ENCODE results near the gene REPS1.
"Not testable (repeated sequence)": the region's sequence is repeated elsewhere in the genome, so short reads cannot be mapped to it uniquely, and the experiment has no call there.

Gene REPS1, protein sequence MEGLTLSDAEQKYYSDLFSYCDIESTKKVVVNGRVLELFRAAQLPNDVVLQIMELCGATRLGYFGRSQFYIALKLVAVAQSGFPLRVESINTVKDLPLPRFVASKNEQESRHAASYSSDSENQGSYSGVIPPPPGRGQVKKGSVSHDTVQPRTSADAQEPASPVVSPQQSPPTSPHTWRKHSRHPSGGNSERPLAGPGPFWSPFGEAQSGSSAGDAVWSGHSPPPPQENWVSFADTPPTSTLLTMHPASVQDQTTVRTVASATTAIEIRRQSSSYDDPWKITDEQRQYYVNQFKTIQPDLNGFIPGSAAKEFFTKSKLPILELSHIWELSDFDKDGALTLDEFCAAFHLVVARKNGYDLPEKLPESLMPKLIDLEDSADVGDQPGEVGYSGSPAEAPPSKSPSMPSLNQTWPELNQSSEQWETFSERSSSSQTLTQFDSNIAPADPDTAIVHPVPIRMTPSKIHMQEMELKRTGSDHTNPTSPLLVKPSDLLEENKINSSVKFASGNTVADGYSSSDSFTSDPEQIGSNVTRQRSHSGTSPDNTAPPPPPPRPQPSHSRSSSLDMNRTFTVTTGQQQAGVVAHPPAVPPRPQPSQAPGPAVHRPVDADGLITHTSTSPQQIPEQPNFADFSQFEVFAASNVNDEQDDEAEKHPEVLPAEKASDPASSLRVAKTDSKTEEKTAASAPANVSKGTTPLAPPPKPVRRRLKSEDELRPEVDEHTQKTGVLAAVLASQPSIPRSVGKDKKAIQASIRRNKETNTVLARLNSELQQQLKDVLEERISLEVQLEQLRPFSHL

DNA sequence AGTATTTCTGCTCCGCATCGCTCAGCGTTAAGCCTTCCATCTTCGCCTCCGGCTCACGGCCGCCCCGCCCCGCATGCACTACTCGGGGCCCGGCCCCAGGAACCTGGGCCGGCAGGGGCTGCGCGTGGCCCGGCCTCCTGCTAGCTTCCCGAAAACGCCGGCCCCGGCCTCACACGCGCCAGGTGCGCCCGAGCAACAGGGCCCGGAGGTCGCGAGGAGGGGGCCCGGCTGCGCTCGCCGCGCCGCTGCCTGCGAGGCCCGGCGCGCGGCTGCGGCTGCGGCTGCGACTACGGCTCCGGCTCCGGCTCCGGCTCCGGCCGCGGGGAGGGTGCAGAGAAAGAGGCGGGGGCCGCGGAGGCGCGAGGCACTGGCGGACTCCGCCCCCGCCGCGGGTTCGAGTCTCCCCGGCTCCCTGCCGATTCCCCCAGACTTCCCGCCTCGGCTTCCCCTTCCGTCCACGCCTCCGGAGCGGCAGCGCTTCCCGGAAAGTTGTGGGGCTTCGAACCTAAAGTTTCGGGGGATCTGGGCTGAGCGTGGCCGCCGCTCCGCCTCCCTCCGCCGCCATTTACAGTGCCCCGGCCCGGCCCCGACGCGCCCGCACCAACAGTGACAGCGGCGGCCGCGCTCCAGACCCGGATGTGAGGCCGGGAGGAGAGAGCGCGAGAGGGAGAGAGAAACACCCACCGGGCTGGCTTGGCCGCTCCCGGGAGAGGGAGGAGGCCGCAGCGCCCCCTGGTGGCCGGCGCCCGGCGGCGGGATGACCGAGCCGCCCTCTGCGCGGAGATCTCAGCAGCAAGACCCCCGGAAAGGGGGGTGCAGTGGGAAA, at the start of gene REPS1:
REPS1 (minus strand) TSS at position 611 of the 826 bp plus-strand sequence; CDS start at position 40, 571 bp downstream.
- peak; percentile 82 for DNase-seq

DNA sequence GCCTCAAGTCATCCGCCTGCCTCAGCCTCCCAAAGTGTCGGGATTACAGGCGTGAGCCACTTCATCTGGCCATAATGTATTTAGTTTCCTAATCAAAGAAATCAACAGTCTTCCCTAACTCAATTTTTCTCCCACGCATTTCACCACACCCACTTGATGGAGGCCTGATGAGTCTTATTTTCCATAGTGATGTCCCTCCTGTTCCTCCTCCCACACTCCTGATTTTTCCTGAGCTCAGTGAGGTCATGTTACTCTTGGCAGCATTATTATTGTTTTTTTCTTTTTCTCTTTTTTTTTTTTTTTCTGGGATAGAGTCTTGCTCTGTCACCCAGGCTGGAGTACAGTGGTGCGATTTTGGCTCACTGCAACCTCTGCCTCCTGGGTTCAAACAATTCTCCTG, 49.4 kb upstream of the REPS1 start:
- no peak for DNase-seq

DNA sequence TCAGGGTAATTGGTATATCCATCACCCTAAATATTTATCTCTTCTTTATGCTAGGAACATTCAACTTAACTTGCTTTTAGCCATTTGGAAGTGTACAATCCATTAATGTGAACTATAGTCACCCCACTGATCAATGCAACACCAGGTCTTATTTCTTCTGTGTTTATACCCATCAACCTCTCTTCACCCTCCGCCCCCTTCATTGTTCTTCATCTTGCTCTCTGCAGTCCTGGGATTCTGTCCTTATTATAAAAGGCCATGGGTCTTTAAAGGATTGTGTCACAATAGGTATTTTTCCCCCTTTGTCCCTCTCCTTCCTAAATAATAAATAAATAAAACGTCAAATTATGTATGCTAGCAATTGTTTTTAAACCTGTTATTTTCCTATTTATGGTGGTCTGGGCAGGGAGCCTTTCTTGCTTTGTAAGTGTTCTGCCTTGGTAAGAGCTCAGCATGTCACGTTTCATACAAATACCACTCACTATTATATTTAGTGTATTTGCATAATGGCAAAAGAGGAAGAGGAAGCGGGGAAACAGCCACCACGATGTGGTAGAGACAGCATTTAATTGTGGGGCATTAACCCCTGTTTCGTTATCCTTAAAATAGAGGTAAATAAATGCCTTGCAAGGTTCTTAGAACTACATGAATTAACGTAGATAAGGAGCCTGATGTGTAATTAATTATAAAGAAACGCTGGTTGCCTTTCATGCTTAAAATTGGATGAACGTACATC, 42.3 kb upstream of the REPS1 start:
- DNase-seq = no peak

DNA sequence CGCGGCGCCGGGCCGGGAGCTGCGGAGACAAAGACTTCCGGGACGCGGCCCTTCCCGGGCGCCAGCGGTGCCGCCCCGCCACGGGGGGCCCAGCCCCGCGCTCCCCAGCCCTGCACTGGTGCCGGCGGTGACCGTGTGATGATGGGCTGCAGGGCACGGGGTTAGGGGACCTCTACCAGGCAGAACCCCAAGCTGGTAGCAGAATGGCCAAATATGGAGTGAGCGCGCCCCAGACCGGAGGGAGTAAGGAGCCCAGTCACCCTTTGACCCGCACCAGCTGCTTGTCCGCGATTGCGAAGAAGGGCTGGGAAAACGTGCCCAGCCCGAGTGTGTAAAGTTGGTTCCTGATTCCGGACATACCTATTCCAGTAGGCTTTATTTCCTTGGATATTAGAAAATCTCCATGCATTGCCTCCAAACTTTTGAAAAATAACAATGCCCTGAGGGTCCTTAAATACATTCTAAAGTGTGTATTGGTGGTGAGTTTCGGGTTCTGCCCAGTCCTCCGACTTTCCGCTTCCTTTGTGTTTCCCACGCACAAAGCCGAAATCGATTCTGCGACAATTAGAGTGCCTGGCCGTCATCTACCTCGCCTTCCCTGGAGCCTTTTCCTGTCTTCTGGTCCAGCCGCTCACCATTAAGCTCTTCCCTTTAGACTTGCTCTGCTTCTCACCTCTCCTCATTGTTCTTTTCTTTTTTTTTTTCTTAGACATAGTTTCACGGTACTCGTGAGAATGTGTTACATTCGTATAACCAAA, 41.6 kb upstream of the REPS1 start:
- no peak for DNase-seq

DNA sequence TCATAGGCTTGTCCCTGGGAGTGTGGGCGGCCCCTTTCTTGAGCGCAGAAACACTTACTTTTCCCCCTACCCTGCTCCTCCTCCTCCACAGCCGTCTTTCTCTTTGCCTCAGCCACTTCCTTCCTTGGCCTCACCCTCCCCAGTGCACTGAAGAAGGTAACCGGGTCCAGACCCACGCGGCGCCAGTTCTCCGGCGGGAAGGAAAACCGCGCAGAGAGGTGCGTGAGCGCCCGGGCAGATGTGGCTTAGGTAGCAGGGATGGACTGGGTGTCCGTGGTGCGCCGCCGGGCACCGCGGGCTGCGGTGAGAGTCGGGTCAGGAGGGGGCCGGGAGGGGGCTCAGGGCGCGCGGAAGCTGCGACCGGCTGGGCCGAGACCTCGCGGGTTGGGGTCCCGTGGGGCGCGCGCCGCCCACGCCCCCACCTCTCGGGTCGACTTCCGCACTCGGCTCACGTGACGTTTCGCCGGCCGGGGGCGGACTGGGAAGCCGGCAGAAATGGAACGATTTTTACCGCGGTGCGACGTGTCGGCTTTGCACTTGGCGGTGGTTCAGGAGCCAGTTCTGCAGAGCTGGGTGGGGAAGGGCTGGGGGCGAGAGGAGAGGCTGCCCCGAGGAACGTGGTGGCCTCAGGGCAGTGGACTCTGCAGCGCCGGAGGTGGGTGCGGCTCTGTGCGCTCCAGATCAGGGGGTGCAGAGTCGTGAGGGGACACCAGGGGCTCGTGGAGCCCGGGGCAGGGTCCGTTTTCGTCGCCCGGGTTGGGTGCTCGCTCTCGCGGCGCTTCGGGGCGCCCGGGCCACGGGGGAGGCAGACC, 40.8 kb upstream of the REPS1 start, which contains the start of gene ABRACL:
ABRACL (plus strand) TSS at position 88 of the 812 bp plus-strand sequence. CDS start 5,416 bp downstream, outside the sequence.
- peak; percentile 62 for DNase-seq

DNA sequence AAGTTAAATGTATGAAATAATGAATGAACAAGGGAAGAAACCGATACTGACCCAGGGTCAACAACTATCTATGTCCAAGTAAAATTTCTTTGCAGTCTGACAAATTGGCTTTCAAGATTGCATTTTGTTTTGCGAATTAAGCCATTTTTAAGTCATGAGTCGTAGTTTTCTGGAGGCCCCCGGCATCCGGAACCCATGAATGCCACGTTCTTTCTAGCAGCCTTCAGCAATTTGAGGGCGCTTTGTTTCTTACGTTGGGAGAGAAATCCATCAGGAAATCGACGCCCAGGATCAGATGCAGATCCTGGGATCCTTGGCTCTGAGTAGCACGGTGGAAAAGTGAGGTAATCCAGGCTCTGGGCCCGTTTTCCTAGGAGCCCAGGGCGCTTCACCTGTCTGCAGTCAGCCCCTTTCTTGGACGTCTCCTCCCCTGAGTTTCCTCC, 40.2 kb upstream of the REPS1 start:
- no peak for DNase-seq

DNA sequence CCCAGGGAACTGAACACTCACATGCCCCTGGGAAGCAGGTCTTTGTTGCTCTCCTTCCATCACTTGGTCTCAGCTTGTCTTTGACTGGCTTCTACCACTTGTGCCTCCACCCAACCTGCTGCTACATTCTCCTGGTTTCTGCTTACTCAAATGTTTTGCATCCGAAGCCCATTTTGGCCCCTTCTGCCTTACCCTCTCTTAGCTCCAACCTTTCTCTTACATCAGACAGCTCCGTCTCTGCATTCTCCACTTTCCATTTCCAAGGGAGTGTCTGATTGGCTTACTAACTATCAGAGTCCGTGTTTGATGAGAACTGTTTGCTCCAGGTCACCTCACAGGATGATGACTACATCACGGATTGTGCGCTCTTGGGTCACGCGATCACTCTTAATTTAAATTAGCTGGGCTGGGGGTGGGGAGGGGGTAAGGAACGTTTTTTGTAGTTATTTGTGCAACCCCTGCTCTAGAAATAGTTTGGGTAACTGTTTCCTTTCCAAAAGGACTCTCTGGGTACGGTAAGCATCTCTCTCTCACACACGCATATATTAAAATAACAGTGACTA, 39.6 kb upstream of the REPS1 start:
- no peak for DNase-seq

DNA sequence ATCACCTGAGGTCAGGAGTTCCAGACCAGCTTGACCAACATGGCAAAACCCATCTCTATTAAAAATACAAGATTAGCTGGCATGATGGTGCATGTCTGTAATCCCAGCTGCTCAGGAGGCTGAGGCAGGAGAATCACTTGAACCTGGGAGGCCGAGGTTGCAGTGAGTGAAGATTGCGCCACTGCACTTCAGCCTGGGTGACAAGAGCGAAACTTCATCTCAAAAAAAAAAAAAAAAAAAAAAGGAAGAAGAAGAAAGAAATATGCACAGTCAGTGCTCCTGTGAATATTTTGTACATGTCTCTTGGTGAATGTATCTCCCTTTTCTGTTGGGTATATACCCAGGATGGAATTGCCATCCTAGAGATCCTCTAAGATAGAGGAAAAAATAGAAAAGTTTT, 37.4 kb upstream of the REPS1 start:
- not testable (repeated sequence) for DNase-seq

DNA sequence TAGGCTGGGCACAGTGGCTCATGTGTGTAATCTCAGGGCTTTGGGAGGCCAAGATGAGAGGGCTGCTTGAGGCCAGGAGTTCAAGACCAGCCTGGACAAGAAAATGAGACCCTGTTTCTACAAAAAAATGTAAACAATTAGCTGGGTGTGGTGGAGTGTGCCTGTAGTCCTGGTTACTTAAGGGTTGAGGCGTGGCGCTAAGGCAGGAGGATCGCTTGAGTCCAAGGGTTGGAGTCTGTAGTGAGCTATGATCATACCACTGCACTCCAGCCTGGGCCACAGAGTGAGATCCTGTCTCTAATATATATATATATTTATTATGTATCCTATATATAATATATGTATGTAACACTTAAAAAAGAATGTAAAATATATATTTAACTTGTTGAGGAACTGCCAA, 32.6 kb upstream of the REPS1 start:
- DNase-seq = no peak

DNA sequence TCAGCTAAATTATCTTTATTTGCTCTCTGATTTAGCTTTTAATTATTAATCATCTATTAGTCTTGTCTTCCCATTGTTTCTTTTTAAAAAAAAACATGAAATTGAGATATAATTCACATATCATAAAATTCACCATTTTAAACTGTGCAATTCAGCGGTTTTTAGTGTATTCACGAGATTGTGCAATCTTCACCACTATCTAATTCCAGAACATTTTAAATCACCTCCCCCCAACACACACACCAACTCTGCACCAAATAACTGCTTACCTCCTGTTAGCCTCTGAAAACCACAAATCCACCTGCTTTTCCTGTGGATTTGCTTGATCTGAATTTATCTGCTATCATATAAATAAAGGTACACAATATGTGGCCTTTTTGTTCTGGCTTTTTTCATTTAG, 31.7 kb upstream of the REPS1 start:
- no peak for DNase-seq

DNA sequence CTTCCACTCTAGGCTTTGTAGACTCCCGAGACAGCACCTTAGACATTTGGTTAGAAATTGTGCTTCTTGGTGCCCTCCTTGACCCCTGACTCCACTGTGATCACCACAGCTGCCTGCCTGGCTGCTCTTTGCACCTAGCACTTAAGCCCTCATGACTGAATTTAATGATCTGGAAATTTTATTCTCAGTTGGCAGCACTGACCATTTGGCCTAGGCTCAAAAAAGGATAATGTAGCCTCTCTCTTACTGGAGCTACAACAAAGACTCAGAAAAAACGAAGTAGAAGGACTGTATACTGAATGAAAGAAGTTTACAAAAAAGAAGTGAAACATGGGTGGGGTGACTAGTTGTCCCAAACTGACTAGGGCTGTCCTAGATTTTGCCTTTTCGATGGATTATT, 29.2 kb upstream of the REPS1 start:
- no peak for DNase-seq

DNA sequence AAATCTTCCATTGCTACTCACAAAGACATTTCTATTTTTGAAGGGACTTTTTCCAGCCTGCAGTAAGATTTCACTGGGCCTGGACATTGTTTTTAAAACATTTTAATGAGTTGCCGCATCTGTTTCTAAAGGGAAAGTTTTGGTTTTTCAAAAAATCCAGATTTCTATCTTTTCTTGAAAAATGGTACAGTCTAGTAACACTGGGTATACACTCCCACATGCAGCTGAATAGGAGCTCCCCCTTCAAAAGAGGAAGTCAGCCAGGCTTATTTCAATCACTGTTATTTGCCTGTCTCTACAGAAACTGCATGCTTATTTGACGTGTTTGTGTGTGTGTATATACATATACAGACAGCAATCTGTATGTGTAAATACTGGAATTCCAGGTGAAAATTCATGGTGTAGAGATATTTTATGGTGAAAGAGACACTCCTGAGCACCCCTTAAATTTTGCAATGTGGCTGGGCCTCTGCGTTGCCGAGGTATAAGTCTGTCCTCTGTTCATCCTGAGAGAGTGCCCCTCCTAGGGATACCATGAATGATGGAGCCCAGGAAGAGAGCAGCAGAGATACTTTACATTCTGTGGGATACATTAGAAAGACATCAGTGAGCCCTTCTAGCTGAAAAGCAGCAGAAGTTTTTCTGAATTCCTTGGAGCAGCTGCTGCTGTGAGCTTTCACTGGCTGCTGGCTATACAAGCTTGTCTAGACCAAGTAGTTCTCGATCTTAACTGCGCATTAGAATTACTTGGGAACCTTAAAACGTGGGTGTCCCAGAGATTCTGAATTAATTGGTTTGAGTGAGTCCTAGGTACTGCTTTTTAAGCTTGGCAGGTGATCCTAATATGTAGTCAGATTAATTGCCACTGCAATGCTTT, 28.5 kb upstream of the REPS1 start:
- no peak for DNase-seq

DNA sequence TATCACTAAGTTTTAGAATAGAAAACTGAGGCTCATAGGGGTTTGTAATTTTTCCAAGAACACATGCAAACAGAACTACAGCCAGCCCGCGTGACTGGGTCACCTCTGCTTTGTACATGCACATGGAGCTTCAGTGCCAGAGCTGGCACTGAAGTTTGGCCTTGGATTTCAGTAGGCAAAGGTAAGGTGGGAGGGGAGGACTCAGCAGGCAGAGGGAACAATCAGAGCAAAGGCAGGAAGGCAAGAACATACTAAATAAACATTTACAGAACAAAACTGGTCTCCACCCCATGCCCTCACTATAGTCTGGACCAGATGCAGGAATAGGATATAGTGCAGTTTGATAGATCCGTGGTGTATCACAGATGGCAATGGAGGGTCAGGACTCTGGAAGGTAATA, 26.9 kb upstream of the REPS1 start:
- no peak for DNase-seq

DNA sequence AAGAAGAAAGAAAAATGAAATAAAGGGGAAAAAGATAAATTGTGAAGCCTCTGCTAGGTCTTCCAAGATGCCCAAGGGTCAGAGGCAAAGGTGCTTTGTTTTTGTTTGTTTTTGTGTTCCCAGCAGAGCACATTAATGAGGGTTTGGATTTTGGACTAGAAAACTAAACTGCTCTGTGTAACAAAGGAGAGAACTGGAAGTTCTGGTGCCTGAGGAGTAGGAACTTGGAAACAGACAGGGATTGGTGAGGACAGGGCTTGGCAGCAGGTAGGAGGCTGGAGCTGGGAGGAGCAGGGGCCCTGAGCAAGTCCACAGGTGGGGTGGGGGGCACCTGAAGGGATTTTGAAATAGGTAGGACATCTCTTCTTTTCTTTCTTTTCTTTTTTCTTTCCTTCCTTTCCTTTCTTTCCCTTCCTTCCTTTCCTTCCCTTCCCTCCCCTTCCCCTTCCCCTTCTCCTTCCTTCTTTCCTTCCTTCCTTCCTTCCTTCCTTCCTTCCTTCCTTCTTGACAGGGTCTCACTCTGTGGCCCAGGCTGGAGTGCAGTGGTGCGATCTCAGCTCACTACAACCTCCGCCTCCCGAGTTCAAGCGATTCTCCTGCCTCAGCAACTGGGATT, 25.2 kb upstream of the REPS1 start:
- DNase-seq = no peak

DNA sequence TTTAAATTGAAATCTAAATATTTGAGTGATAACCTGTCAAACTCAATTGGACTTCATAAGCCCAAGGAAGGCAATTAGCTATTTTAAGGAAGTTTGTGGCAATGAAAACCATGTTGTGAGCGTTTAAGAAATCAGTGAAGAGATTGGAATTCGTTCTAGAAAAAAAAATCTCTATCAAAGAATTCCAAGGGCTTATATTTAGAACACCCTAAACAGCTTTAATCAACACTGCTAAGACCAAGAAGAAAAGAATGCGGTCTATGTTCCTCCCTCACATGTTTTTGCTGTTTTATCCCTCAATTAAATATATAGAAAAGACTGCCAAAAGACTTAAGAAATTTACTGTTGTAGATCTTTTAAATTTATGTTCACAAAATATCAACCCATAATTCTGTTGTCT, 23.9 kb upstream of the REPS1 start:
- DNase-seq = no peak

DNA sequence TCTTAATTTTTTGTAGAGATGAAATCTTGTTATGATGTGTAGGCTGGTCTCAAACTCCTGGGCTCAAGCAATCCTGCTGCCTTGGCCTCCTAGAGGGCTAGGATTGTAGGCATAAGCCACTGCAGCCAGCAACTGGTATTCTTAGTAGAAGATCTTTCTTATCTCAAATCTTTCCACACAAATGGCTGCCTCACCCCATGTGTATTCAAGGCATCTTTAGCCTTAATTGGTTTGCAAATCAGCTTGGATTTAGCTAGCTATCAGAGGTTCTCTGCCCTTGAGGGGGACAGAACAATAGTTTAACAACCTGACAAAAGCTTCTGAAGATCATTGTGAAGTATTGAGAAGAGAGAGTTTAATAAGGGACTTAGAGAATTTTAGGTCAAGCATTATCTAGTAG, 22.6 kb upstream of the REPS1 start:
- no peak for DNase-seq

DNA sequence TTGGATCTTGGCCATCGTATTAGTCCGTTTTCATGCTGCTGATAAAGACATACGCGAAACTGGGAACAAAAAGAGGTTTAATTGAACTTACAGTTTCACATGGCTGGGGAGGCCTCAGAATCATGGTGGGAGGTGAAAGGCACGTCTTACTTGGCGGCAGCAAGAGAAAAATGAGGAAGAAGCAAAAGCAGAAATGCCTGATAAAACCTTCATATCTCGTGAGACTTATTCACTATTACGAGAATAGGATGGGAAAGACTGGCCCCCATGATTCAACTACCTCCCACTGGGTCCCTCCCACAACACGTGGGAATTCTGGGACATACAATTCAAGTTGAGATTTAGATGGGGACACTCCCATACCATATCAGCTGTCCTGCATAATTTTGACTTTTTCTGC, 20.1 kb upstream of the REPS1 start:
- no peak for DNase-seq

DNA sequence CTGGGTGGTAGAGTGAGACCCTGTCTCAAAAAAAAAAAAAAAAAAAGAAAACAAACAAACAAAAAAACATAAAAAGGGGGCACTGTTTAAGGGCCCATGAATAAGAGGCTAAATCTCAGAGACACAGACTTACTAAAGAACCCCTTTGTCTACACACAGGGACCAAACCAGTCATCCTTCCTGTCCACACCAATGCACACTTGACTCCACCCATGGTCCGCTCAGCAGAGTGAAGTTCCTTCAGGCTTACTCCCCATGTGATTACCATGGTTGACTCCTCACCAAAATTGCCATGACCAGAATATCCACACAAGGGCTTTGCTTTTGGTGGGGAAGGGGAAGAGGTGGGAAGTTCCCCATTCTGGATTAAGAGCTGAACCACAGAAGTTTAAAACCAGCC, 19.4 kb upstream of the REPS1 start:
- no peak for DNase-seq

DNA sequence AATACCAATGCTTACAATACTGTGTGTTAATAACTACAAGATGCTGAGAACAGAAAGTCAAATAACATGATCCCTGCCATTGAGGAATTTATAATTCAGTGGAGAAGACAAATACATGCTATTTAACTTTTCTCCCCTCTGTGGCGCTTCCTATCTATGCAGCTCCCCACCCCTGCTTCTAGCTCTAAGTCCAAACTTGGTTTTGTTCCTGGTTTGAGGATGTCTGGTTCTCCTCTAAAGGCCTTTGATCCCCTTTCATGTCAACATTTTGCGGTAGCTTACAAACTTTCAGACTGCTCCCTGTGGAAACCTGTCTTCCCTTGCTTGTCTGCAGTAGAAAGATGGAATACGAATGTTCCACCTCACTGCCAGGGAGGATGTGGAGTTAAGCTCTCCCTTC, 18.4 kb upstream of the REPS1 start:
- no peak for DNase-seq

Data from activated CD4-positive, alpha-beta T cell treated with anti-CD3 and anti-CD28 coated beads for 1 hour (primary cell).